NCI-H146 (cell line): ENCODE measurements around the gene SLC25A41.

Experiments
- DNase-seq: peaks from one replicate; lab custom pipeline; 2025; lab: John Stamatoyannopoulos, UW

The SLC25A41 gene

GRCh38 chr19:6460099-6460884 is 26.7 kb upstream of the SLC25A41 start:
- DNase-seq = peak; percentile 92

GRCh38 chr19:6459262-6460098 is 25.9 kb upstream of the SLC25A41 start, which contains the start of gene SLC25A23:
Gene SLC25A23 (minus strand): TSS chr19:6459792. CDS start chr19:6459628, 164 bp downstream.
- DNase-seq = peak; percentile 67

- no peak for DNase-seq
Observed at GRCh38 chr19:6458695-6459261, 25.2 kb upstream of the SLC25A41 start.

GRCh38 chr19:6457958-6458694 is 24.6 kb upstream of the SLC25A41 start:
- no peak for DNase-seq

- DNase-seq = no peak
Observed at GRCh38 chr19:6455924-6456323, 22.4 kb upstream of the SLC25A41 start.

- DNase-seq = no peak
Observed at GRCh38 chr19:6453951-6454565, 20.5 kb upstream of the SLC25A41 start.

- DNase-seq = no peak
Observed at GRCh38 chr19:6452899-6453298, 19.3 kb upstream of the SLC25A41 start.

- DNase-seq = no peak
Observed at GRCh38 chr19:6452223-6452614, 18.7 kb upstream of the SLC25A41 start.

GRCh38 chr19:6451583-6452222 is 18.1 kb upstream of the SLC25A41 start:
- no peak for DNase-seq

GRCh38 chr19:6450166-6450565 is 16.6 kb upstream of the SLC25A41 start:
- DNase-seq = no peak

- DNase-seq = no peak
Observed at GRCh38 chr19:6448045-6448444, 14.5 kb upstream of the SLC25A41 start.

GRCh38 chr19:6446452-6446851 is 12.9 kb upstream of the SLC25A41 start:
- DNase-seq = no peak

- DNase-seq = no peak
Observed at GRCh38 chr19:6443986-6444385, 10.4 kb upstream of the SLC25A41 start.

GRCh38 chr19:6442087-6442688 is 8.6 kb upstream of the SLC25A41 start:
- DNase-seq = no peak

GRCh38 chr19:6440905-6441304 is 7.3 kb upstream of the SLC25A41 start:
- no peak for DNase-seq

GRCh38 chr19:6439743-6440142 is 6.2 kb upstream of the SLC25A41 start:
- DNase-seq = no peak

GRCh38 chr19:6433165-6433564 is 398 bp downstream of the SLC25A41 start:
- no peak for DNase-seq

- no peak for DNase-seq
Observed at GRCh38 chr19:6431891-6432290, 1.7 kb downstream of the SLC25A41 start.

GRCh38 chr19:6429419-6430221 is 3.9 kb downstream of the SLC25A41 start:
- DNase-seq = no peak
